GM19238 (cell line): ENCODE results near the gene EEF2.
A peak's percentile ranks its signal among the peaks of the same experiment; 100 is the strongest.
"Not testable (repeated sequence)": the region's sequence is repeated elsewhere in the genome, so short reads cannot be mapped to it uniquely, and the experiment has no call there.

Source experiments
- DNase-seq: peaks from one replicate; pipeline ENCODE4 v3.0.0; 2011; ENCODE audit warnings: low spot score; ENCODE audit not compliant: insufficient read length

Gene EEF2

DNA sequence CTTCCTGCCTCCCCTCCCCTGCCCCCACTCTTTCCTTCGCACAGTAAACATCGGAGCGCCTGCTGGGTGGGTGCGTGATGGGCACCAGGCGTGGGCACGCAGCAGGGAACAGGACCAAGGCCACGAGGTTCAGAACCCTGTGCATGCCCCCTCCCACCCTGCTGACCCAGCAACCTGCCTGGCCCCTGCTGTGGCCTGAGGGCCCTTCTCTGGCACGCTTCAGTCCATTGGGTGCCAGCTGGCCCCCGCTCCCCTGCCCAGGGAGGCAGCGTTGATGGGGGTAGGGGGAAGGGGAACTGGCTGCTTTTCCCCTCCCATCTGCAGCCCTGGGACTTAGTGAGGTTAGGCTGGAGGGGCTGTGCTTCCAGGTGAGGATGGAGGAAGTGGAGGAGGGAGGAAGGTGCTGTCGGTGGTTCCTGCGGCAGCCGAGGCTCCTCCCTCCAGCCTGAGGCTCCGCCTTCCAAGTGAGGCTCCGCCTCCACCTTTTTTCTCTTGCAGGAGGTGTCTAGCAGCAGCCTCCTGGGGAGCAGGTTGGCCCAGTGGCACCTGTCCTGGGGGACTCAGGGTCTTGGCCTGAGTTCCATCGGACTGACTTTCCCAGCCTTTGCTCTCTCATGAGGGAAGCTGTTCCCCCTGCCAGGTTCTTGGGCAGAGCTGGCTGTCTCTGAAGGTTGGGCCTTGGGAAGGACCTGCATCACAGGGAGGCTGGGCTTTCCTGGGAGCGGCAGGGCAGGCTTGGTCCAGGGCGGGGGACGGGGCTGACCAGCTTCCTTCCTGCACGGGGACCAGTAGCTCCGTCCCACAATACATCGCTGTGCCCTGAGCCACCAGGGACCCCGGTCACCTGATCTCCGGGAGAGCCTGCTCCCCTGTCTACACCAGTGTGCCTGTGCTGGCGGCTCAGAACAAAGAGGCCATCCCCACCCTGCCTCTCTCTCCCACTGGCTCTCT lies 29.6 kb upstream of the EEF2 start:
- DNase-seq: no peak

DNA sequence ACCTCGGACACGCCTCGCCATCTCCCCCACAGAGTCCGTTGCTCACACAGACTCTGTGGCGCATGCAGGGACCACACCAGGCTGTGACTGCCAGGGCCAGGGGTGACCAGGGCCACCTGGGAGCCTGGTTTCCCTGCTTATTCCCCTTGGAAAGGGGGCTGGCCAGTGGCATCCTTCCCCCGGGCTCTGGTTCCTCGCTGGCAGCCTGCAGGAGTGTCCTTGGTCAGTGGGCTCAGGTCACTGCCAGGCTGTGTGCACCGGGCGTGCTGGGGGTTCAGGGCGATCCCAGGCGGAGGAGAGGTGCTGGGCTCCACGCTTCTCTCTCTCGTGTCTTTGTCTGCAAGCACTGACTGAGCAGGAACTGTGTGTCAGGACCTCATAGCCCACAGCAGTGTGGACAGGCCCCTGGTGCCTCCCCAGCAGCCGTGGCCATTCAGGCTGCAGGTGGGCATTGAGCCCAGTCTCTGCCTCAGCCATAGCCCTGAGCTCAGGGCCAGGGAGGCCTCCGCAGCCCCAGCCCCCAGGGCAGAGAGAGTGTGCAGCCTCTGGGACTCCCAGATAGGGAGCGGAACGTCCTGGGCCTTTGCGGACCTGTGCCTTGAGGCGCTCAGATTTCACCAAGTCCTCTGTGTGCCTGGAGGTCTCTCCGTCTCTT lies 28.8 kb upstream of the EEF2 start:
- DNase-seq: no peak

DNA sequence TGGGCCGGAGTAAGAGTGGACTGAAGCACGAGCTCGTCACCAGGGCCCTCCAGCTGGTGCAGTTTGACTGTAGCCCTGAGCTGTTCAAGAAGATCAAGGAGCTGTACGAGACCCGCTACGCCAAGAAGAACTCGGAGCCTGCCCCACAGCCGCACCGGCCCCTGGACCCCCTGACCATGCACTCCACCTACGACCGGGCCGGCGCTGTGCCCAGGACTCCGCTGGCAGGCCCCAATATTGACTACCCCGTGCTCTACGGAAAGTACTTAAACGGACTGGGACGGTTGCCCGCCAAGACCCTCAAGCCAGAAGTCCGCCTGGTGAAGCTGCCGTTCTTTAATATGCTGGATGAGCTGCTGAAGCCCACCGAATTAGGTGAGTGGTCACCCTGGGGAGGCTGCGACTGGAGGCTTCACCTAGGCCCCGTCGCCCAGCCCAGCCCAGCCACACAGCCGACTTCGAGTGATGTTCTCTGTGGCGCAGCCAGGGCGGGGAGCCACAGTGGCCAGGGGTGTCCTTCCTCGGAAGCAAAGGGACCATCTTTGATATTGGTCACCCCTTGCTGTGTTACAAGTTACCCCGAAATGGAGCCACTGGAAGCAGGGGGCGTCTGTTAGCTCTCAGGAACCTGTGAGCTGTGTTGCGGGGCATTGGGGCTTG lies 27.8 kb upstream of the EEF2 start:
- no peak for DNase-seq

DNA sequence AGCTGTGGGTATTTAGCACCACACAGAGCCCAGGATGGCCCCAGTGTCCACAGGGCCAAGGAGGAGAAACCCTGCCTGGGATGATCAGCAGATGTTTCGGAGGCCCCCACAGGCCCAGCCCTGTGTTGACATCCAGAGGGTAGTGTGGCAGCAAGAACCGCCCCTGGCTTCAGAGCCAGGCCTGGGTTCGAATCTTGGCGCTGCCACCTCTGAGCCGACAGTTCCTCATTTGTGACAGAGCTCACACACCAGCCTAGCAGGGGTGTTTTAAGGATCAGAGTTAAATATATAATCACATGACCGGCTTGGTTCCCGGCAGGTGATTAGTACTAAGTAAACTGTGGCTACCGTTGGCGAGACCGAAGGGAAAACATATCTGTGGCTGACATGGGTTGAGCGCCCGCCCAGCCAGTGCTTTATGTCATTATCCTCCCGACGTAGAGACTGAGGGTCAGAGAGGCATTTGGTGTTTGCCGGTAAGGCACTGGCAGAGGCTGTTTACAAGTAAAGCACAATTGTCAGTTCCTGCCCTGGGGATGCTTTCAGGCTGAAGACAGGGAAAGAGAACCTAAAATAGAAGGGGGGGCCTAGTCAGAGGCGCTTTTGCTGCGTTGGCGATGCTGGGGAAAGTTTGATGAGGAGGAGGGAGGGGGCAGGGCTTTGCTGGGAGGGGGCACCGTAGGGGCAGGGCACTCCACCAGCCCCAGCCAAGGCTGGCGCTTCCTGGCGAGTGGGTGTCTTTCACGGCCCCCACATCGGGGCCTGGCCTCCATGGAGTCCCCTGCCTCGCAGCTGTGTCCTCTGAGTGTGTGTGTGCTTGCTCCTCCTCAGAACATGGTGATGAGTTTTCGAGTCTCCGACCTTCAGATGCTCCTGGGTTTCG lies 27.1 kb upstream of the EEF2 start:
- no peak for DNase-seq

DNA sequence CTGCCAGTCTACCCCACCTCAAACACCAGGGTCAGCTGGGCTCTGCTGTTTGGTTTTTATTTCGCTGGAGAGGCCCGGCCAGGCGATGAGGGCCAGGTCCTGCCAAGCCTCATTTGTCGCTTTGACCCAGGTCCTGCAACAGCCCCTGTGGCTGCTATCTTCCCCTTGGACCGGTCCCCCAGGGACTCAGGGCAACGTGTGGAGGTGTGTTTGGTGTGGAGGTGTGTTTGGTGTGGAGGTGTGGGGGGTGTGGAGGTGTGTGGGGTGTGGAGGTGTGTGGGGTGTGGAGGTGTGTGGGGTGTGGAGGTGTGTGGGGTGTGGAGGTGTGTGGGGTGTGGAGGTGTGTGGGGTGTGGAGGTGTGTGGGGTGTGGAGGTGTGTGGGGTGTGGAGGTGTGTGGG lies 26.2 kb upstream of the EEF2 start:
- not testable (repeated sequence) for DNase-seq

DNA sequence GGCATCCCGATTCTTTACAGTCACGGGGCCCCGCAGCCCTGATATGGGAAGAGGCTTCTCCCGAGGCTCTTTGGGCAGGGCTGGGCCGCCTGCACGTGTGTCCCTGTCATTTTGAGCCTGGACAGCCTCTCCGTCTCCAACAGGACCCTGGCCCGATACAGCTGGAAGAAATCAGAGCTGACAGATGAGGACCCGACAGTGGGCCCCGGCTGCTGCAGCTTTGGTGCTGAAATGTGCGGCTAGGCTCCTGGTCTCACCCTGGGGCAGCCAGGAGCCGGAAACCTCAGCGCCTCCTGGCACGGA lies 25.5 kb upstream of the EEF2 start:
- DNase-seq: no peak

DNA sequence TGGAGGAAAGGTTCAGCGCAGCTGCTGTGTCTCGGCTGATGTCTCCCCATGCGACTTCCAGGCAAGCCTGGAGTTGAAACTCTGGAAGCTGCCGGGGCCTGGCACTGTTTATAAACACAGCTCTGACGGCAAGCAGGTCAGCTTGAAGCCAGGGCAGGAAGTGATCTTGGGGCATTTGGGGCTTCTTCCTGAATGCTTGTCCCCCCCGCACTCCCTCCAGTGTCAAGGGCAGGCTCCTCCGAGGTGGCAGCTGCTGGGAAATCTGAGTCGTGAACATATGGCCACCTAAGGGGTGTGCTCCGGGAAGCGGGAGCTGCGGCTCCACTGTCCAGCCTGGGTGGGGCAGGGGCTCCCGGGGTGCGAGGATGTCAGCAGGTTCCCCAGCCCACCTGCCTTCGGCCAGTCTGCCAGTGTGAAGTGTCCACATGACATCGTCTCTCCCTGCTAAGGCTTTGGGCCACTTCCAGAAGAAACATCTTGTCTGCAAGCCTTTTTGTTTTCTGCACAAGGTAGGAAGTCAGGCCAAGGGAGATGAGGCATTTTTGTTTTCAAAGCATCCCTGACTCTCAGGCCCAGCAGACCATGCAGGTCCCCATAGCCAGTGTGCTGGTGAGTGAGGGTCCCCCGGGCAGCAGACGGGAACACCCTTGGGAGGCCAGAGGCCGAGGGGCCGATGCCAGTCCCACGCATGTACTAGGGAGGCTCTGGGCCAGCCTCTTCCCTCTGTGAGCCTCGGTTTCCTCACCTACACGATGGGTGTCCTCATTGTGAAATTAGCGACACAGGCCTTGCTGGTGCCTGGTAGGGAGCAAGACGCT lies 24.9 kb upstream of the EEF2 start:
- no peak for DNase-seq

DNA sequence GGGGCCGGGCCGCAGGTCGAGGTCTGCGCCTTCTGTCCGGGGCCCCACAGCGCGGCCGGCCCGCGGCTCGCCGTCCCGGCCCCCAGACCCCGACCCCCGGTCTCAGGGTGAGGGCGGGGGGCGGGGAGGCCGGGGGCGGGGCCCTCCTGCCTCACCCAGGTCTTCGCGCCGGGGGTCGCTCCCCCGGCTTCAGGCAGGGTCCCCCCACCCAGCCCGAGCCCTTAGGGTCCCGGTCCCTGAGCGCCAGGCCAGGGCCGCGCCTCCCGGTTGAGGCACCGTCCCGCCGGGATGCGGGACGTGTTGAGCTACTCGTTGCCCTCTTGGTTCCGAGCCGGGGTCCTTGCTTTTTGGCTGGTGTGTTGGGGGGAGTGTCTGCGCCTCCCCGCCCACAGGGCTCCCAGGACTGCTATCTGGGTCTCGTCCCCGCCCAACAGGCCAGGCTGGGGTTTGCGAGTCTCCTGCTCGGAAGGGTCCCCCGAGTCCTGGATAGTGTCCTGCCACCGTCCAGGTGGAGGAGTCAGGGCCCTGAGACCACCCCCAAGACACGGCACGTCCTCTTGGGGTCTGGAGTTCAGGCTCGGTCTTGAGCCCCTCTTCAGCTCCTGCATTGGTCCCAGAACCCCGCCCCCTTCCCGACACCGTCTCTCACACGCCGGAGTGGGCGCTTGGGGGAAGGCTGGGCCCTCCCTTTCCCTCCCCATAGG lies 22.7 kb upstream of the EEF2 start:
- DNase-seq: no peak

DNA sequence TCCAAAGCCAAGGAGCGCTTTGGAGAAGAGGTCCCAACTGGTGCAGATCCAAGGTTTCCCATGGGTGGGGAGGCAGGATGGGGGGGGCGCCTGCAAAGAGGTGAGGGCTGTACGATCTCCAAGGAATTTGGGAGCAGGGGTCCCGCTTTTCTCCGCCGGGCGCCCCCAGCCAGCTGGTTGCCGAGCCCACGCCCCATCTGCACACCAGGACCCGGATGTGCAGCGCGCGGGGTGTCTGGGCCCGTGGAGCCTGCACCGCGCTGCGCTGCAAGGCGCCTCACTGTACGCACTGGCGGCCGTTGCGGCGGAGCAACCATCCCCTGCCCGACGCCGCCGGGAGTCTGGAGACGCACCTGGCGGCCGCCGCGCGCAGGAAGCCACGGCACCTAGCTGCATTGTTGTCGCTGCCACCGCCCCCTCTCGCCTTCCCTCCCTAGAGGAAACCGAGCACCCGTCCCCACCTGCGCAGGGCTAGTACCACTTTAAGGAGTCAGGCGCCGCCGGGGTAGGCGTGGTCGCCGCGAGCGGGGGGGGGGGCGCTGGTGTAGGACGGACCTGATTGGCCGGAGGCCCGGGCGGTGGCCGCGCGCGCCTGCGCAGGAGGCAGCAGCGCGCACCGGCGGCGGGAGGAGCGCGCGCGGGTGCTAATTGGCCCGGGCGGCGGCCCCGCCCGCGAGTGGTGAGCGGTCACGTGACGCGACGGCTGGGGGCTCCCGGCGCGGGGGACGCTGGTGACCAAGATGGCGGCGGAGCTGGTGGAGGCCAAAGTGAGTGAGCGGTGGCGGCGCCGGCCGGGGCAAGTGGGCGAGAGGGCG lies 22.0 kb upstream of the EEF2 start, which contains the start of gene PIAS4:
TSS of gene PIAS4 (plus strand) at position 716 of the 815 bp plus-strand sequence. CDS start at position 741, 25 bp downstream.
- DNase-seq: peak; percentile 100

DNA sequence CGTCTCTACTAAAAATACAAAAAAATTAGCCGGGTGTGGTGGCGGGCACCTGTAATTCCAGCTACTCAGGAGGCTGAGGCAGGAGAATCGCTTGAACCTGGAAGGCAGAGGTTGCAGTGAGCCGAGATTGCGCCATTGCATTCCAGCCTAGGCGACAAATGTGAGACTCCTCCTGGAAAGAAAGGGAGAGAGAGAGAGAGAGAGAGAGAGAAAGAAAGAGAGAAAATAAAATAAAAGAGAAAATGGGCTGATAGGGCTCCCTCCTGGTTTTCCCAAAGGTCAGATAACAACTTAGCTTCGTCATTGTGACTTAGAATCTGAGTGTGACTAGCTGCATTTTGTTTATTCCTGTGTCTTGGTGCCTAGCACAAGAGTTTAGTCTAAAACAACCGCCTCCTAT lies 20.2 kb upstream of the EEF2 start:
- DNase-seq: not testable (repeated sequence)

DNA sequence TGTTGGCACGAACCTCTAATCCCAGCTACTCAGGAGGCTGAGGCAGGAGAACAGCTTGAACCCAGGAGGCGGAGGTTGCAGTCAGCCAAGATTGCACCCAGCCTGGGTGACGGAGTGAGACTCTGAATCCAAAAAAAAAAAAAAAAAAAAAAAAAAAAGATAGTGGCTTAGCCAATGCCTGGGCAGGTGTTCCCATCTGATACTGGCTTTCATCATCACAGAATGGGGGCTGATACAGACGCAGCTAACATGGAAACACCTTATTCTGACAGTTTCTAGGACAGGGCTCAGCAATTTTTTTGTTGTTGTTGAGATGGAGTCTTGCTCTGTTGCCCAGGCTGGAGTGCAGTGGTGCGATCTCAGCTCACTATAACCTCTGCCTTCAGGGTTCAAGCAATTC lies 15.5 kb upstream of the EEF2 start:
- not testable (repeated sequence) for DNase-seq

DNA sequence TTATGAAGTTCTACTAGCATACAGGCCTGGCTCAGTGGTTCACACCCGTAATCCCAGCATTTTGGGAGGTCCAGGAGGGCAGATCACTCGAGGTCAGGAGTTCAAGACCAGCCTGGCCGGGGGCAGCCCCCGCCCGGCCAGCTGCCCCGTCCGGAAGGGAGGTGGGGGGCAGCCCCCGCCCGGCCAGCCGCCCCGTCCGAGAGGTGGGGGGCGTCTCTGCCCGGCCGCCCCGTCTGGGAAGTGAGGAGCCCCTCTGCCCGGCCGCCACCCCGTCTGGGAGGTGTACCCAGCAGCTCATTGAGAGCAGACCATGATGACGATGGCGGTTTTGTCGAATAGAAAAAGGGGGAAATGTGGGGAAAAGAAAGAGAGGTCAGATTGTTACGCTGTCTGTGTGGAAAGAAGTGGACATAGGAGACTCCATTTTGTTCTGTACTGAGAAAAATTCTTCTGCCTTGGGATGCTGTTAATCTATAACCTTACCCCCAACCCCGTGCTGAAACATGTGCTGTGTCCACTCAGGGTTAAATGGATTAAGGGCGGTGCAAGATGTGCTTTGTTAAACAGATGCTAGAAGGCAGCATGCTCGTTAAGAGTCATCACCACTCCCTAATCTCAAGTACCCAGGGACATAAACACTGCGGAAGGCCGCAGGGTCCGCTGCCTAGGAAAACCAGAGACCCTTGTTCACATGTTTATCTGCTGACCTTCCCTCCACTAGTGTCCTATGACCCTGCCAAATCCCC lies 13.6 kb upstream of the EEF2 start:
- DNase-seq: not testable (repeated sequence)

DNA sequence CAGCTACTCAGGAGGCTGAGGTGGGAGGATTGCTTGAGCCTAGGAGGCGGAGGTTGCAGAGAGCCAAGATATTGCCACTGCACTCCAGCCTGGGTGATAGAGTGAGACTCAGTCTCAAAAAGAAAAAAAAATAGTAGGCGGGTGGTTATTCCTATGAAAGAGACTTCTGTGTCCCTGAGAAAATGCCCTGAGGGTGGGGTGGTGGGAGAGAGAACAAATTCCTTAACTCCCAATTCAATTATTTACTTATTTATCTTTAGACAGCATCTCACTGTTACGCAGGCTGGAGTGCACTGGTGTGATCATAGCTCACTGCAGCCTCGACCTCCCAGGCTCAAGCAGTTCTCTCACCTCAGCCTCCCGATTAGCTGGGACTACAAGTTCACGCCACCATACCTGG lies 10.3 kb upstream of the EEF2 start:
- DNase-seq: no peak

DNA sequence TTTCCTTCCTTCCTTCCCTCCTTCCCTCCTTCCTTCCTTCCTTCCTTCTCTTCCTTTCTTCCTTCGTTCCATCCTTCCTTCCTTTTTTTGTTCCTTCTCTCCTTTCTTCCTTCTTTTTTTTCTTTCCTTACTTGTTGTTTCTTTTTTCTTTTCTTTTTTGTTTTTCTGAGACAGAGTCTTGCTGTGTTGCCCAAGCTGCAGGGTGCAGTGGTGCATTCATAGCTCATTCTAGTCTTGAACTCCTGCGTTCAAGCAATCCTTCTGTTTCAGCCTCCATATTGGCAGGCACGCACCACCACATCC lies 5.5 kb upstream of the EEF2 start:
- no peak for DNase-seq

DNA sequence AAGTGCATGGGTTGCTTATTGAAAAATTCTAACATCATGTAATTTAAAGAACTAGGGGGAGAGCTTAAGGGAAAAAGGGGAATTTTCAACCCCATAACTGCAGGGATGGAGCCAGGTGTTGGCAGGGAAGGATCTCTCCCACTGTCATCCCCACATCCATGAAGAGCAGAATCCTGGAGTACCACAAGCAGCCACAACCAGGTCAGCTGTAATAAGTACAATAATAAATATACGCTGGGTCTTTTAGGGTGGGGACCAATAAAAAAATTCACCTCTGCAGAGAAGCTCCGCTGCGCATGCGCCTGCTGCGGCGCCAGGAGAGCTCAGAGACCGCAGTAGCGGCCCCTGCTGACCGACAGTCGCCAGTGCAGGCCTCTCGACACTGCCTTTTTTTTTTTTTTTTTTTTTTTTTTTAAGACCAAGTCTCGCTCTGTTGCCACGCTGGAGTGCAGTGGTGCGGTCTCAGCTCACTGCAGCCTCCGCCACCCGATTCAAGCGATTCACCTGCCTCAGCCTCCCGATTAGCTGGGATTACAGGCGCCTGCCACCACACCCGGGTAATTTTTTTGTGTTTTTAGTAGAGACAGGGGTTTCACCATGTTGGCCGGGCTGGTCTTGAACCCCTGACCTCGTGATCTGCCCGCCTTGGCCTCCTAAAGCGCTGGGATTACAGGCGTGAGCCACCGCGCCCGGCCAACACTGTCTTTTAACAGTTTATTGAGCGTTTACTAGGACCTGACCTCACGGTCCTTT lies 2.5 kb upstream of the EEF2 start:
- DNase-seq: peak; percentile 62

DNA sequence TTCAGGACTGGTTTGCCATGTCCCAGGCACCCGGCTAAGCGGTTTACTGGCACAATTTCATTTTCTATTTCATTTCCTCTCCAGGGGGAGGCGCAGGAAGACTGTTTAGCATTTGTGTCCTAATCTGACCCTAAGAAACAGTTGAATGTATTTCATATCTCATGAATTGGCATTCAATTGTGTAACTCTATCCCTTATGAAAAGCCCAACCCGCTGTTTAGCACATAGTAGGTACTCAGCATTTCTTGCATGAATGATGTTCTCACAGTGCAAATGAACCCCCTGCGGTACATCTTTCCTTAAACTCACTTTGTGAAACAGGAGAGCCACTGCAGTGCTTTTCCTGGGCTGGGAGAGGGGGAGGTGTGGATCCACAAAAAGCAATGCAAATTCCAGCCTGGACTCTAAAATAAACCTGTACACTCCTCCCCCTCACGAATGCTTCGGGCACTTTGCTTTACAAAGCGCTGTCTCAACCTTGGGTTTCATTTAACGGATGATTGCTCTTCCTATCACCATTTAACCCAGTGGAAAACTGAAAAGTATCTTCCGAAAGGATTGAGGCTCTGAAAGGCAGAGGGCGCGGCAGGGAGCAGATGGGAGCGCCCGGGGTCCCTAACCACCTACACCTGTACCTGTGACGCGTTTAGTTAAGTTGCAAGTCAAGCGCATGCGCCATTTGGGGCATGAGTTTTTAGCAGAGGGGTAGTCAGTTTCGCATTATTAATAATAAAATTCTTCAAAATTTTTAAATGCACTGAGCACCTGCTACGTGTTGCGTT lies 1.2 kb upstream of the EEF2 start:
- DNase-seq: no peak
